ENCODE data around the gene ATP13A3. TPM values are rescaled to one million over a fixed set of nuclear protein-coding genes. Genes with fewer than 3 reads are reported as not detected.

Gene ATP13A3
- total RNA-seq, 1 donor from 2014 or later, result 80.2 TPM

DNA sequence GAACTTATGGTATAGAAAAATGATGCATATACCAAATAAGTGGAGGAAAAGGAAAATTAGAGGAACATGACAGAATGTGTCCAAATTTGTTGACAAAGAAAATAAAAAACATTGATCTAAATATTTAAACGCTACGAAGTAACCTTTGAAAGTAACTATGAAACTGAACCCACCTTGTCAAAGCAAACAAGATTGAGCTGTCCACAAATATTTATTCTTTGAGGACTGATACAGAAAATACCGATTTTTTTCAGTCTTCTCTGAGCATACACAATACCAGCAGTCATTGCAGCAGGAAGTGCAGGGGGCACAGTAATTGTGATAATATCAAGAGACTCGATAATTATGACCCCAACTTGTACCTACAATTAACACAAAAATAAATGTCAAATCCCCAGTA is 40.0 kb downstream of the ATP13A3 start:
- intact Hi-C loops (cut with micrococcal nuclease), result no loop called here

- intact Hi-C loops (cut with micrococcal nuclease), result no loop called here
These were observed 40.6 kb downstream of the ATP13A3 start for GRCh38 chr3:194446172-194446571.

DNA sequence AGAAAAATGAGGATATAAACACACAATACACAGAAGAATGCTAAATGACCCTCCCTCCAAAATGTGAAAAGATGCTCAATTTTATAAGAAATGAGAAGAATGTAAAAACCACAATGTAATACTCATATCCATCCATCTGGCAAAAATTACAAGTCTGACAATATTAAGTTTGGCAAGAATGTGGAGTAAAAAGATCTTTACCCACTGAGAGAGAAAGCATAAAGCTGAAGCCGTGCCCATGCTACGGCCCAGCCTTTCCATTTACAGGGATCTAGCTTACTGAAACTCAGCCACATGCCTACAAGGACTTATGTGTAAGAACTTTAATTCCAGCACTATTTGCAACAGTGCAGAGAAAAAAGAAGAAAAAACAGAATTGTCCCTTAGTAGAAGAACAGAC is 42.9 kb downstream of the ATP13A3 start:
- intact Hi-C loops (cut with micrococcal nuclease), result no loop called here

- intact Hi-C loops (cut with micrococcal nuclease), result no loop called here
These were observed 46.0 kb downstream of the ATP13A3 start for GRCh38 chr3:194440756-194441155.

DNA sequence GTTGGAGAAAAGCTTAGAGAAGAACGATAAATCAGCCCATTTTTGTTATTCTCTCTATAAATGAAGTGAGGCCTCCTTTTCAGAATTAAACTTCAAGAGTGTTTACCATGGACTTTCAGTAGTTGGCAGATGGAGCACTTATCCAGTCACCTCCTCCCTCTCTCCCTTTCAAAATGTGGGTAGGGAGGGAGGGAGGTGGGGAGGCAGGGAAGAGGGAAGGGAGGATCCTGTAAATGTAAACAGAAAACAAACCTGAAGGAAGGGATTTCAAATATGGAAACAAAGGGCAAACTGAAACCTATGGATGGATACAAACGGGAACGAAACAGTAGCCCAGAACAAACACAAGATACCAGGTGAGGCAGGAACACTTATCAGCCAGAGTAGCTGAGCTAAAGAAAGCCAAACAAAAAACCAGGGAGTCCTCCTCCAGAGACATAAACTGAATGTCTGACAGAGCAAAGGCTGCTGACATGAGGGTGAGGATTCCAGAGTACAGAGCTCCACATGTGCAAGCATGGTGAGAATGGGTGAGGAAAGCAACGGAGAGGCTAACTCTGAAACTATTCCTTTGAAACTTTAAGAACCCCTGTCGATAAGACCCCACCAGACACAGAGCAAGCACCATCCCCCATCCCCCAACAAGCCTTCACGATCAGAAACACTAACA is 46.8 kb downstream of the ATP13A3 start:
- intact Hi-C loops (cut with micrococcal nuclease), result no loop called here

DNA sequence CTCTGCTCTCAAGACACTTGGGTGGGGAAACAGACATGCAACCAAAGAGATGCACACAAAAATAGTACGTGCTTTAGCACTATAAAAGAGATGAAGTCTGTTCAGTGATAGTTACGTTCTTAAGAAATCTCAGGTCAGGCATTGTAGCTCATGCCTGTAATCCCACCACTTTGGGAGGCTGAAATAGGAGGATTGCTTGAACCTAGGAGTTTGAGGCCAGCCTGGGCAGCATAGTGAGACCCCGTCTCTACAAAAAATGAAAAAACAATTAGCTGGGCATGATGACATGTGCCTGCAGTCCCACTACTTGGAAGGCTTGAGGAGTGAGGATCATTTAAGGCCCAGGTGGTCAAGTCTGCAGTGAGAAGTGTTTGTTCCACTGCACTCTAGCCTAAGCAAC is 52.3 kb downstream of the ATP13A3 start:
- intact Hi-C loops (cut with micrococcal nuclease), result no loop called here

DNA sequence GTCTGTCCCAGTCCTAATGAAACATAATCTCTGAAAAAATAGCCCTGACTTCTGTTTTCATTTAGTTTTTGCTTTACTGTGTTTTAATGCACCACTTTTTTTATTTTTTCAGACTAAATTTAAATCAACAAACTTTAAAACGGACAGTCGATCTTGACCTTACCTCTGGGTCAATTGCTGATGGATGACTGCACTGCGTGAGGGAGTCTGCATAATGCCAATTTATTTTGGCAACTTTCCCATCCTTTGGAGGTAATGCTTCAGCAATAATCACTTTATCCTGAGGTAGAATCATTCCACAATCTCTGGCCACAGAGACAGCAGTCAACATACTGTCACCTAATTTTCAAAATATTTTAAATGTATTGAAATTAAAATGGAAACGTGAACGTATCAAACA is 55.2 kb downstream of the ATP13A3 start:
- intact Hi-C loops (cut with micrococcal nuclease), result no loop called here

- intact Hi-C loops (cut with micrococcal nuclease), result no loop called here
These were observed 61.4 kb downstream of the ATP13A3 start for GRCh38 chr3:194425399-194425798.

GRCh38 chr3:194424953-194425352 is 61.8 kb downstream of the ATP13A3 start:
- intact Hi-C loops (cut with micrococcal nuclease), result no loop called here

DNA sequence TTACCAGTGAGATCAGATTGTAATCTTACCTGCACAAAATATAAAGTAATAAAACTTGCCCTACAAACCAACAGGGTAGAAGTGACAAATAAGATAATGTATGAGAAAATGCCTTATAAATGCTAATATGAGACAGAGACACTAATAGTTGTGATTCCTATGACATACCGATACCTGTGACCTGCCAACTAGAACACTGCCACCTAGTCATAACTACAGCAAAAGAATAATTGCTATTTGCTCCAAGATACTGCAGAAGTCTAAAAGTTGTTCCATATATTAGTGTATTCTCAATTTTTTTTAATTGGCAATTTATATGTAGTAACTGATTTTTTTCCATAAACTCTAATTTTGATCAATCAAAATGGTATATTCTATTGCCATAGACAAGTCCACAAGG is 62.4 kb downstream of the ATP13A3 start:
- intact Hi-C loops (cut with micrococcal nuclease), result no loop called here

DNA sequence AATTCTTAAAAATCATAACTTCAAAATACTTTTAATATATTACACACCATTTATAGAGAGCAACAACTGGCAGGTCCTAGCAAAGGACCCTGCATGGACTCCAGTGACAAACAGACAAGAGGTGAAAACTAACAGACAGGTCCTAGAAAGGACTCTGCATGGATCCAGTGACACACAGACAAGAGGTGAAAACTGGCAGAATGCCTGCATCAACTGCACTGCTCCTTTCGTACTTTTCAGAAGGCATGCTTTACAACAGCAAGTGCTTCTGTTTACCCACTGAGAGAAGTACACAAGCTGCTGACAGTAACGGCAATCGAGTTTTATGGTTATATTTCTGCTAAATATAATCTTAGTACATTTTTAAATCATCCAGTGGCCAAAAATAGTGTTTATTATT is 63.5 kb downstream of the ATP13A3 start:
- intact Hi-C loops (cut with micrococcal nuclease), result no loop called here

- intact Hi-C loops (cut with micrococcal nuclease), result no loop called here
These were observed 64.6 kb downstream of the ATP13A3 start for GRCh38 chr3:194422188-194422587.

DNA sequence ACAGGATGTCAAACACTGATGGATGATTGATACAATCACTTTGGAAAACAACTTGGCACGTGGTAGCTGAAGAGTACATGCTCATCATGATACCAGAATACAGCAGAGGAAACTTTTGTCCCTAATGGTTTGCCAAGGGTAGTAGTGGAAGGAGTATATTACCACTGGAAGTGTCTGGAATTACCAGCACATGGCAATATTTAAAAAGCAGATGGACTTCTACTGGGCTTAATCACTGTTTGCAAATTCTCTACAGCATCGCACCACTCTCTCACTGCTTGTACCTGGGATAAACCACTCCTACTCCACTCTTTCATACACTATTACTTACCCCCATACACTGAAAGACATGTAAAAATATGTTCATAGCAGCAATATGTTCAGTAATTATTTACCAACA is 68.1 kb downstream of the ATP13A3 start:
- intact Hi-C loops (cut with micrococcal nuclease), result no loop called here

GRCh38 chr3:194407423-194407822 is 79.4 kb downstream of the ATP13A3 start:
- intact Hi-C loops (cut with micrococcal nuclease), result no loop called here

DNA sequence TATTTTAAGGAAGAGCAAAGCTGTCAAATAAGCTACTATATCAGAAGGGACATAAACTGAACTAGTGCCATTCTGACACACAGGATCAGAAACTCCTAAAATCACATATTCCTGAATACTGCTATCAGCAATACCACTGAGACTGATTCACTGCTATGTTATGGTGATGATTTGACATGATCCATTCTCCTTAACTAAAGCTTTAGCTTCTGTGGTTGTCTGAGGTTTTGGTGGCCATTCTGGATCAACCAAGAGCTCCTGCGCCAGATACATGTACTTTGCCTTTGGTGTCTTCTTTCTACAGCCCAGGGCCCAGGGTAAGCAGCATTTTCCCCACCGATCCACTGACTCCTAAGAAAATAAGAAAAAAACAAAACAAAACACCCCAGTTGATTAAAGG is 81.0 kb downstream of the ATP13A3 start:
- intact Hi-C loops (cut with micrococcal nuclease), result loop anchor here (2.0 kb wide), 1 partner anchor 81 kb away; the partner anchor contains the start of gene ATP13A3

DNA sequence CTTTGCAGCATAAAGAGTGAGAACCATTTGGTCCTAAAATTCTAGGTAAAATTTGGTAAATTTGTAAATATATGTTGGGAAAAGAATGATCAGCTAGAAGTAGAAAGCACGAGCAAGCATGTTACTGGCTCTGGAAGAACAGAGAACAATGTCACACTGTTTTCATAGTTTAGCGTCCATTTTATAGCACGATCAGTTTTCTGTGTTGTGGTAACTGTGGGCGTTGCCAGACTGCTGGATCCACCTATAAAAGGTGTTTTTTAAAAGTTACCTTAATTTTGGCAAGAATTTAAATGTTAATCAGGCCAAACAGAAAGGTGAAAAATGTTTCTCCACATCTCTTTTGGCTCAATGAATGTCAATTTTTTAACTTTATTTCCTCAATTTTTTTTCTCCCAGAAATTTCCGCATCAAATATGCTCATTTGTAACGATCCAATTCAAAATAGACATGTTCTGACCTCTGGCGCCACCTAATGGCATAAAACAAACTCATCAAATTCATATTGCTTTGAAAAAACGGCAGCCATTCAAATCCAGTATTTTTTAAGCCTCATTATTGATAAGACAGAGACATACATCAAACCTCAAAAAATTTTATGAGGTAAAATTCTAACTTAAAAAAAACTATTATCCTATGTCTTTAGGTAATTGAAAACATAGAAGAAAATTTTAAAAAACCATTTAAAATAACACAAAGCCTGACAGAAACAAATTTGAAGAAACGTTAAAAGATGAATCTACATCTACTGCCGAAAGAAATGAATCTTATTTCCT is 82.2 kb downstream of the ATP13A3 start:
- intact Hi-C loops (cut with micrococcal nuclease), result loop anchor here (1.0 to 5.0 kb wide), 7 partner anchors 8 to 1937 kb away; partner anchors contain the start of gene ATP13A3

DNA sequence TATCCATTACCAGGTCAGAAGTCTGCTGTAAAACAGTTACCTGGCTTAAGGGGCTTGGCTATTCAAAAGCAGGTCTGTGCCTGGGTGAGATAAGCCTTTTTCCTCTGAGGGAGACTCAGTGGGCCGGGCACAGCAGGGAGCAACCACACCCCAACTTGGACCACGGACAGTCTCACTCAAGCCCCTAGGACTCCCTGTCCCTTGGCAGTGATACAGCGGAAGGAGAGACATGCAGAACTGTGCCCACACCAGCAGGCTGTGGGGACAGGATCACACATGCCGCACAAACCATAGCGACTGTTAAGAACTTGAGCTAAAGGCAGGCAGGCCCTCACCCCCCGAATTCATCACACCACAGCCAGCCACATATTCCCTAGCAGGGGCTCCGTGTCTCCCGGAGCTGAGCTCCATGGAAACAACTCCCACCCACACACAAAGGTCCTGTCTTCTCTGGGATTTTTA is 84.9 kb downstream of the ATP13A3 start:
- intact Hi-C loops (cut with micrococcal nuclease), result loop anchor here (5.0 kb wide), 1 partner anchor 735 kb away; no protein-coding TSS in a partner anchor

GRCh38 chr3:194401346-194401745 is 85.5 kb downstream of the ATP13A3 start:
- intact Hi-C loops (cut with micrococcal nuclease), result loop anchor here (5.0 kb wide), 1 partner anchor 734 kb away; no protein-coding TSS in a partner anchor

DNA sequence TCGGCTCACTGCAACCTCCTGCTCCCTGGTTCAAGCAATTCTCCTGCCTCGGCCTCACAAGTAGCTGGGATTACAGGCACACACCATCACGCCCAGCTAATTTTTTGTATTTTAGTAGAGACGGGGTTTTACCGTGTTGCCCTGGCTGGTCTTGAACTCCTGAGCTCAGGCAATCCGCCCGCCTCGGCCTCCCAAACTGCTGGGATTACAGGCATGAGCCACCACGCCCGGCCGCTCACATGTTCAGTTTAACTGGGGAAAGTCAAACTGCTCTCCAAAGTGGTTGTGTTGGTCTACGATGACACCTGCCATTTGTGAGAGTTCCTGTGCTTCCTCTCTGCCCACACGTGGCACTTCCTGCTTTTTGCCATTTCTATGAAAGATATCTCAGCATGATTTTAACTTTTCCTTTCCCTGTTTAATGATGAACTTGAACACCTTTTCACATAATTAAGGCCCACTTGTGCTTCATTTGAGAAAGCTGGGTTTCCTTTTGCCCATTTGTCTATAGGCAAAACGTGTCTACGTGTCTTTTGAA is 86.9 kb downstream of the ATP13A3 start:
- intact Hi-C loops (cut with micrococcal nuclease), result loop anchor here (2.0 to 5.0 kb wide), 4 partner anchors 252 to 807 kb away; partner anchors contain the start of gene OPA1

DNA sequence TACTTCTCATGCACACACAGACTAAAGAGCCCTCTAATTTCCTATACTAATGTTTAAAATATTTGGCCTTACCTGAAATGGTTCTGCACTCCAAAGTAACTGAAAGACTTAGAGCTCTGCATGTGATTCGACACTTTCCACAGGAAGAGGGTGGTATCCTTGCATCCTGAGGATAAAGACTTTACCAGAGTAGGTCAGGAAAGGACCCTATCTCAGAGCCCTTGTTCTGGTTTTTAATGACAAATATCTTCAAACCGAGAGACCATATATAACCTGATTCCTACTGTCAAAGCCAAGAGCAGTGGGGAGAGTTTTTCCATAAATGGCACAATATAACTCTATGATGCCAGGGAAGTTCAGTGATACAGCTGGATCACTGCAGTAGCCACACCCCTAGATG is 87.6 kb downstream of the ATP13A3 start, which contains the start of gene GP5:
GP5 (minus strand) TSS at position 101 of the 400 bp plus-strand sequence. CDS start 984 bp downstream, outside the sequence.
- intact Hi-C loops (cut with micrococcal nuclease), result loop anchor here (2.0 to 5.0 kb wide), 3 partner anchors 253 to 806 kb away; partner anchors contain the start of gene OPA1

DNA sequence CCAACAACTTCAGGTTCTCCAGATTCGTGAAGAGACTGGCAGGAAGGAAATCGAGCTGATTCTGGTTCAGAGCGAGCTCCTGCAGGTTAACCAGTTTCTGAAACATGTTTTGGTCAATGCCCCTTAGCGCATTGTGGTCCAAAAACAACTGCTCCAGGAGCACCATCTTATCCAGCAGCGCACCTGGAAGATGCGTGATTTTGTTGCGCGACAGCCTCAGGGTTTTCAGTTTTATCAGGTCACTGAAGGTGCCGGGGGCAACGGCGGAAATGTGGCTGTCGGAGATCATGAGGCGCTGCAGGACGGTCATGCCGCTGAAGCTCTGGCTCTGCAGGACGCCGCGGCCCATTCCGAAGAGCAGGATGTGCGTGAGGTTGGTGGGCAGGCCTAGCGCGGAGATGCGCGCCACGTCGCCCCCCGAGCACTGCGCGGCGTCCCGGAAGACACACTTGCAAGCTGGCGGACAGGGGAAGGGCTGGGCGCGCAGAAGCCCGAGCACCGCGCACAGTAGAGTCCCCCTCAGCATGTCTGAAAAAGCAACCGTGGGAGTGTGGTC is 89.0 kb downstream of the ATP13A3 start:
- intact Hi-C loops (cut with micrococcal nuclease), result loop anchor here (1.0 to 5.0 kb wide), 7 partner anchors 65 to 805 kb away; partner anchors contain the start of genes ATP13A3 and OPA1

All from T-helper 1 cell treated with Interleukin-12 subunit alpha and Interleukin-12 subunit beta and Interleukin-4 antibody, amounts not matched to agents 30 ng/mL and 1 ng/mL, for 36 hours (primary cell).